A549 (cell line): Measurements from ENCODE around the gene HNRNPA1. TPM values are rescaled to one million over a fixed set of nuclear protein-coding genes. Genes with fewer than 3 reads are reported as not detected.

Experiments
- ATAC-seq, 2 experiments: fragments of 200-7000 bp in 1 of 2; fragments of >200 bp in 1 of 2; cut with Nextera tagmentation in 1 of 2; cut with Tn5 transposase in 1 of 2; 3 replicates each; pipeline versions ENCODE4 v1.8.0 to v1.9.1; 2018 to 2020; ENCODE audit warnings: mild to moderate bottlenecking in 1 of 2, moderate library complexity in 1 of 2
- CTCF ChIA-PET: fragments of 300-600 bp; sonication (Branson Sonifier 250); formaldehyde crosslinking; extraction: SDS; loops from one replicate; lab custom pipeline; 2021; ENCODE audit warnings: antibody characterized with exemption, inconsistent platforms; lab: Yijun Ruan, JAX
- POLR2A ChIA-PET: fragments of 350-600 bp; formaldehyde crosslinking; extraction: SDS; loops from one replicate; lab custom pipeline; 2021; ENCODE audit warnings: antibody characterized with exemption, inconsistent platforms; lab: Yijun Ruan, JAX
- DNase-seq, 2 experiments: peaks; one replicate each; pipeline versions ENCODE4 v3.0.0 to v3.0.0-alpha.2; 2011 to 2016; ENCODE audit warnings: low read depth in 1 of 2, low spot score in 1 of 2
- FAIRE-seq: peaks from 2 replicates; lab custom pipeline; 2011; peaks lifted over from hg19 to GRCh38; lab: Jason Lieb, UNC
- H3K27ac ChIP-seq, 2 experiments: fragments of >200 bp; sonication (Bioruptor Twin); formaldehyde crosslinking; 3 replicates each; pipeline ENCODE4 v1.5.1; 2016 to 2017
- H3K4me1 ChIP-seq: fragments of >200 bp; sonication (Bioruptor Twin); formaldehyde crosslinking; 3 replicates; pipeline ENCODE4 v1.6.1; 2016
- H3K4me2 ChIP-seq: fragments of >200 bp; sonication (Bioruptor Twin); formaldehyde crosslinking; 3 replicates; pipeline ENCODE4 v1.6.1; 2016
- H3K4me3 ChIP-seq: fragments of >200 bp; sonication (Bioruptor Twin); formaldehyde crosslinking; 3 replicates; pipeline ENCODE4 v1.5.1; 2016
- H3K9me3 ChIP-seq: fragments of >200 bp; sonication (Bioruptor Twin); formaldehyde crosslinking; 3 replicates; pipeline ENCODE4 v1.6.1; 2016
- ATOH8 ChIP-seq: fragments of 250-450 bp; sonication (Bioruptor Pico); IDR thresholded peaks from 2 replicates; pipeline ENCODE4 v1.5.0; 2020; ENCODE audit warnings: low read depth, mild to moderate bottlenecking, moderate library complexity
- CBX2 ChIP-seq: fragments of 200-600 bp; sonication (generic); IDR thresholded peaks from 2 replicates; pipeline ENCODE4 v1.6.1; 2016; ENCODE audit warnings: low read depth, mild to moderate bottlenecking, borderline replicate concordance
- CBX8 ChIP-seq: fragments of 200-600 bp; sonication (generic); IDR thresholded peaks from 2 replicates; pipeline ENCODE4 v1.6.1; 2016
- CHD2 ChIP-seq: fragments of 150-350 bp; IDR thresholded peaks from 2 replicates; pipeline ENCODE4 v1.6.1; 2014; ENCODE audit warnings: low read length; ENCODE audit not compliant: partially characterized antibody
- CHD4 ChIP-seq: fragments of 200-600 bp; sonication (generic); IDR thresholded peaks from 2 replicates; pipeline ENCODE4 v1.6.1; 2016; ENCODE audit warnings: antibody characterized with exemption, mild to moderate bottlenecking, borderline replicate concordance
- CTCF ChIP-seq: fragments of >200 bp; sonication (Bioruptor Twin); formaldehyde crosslinking; IDR thresholded peaks from 3 replicates; pipeline ENCODE4 v1.5.1; 2016
- E2F6 ChIP-seq: IDR thresholded peaks from 2 replicates; pipeline ENCODE4 v1.6.1; 2012; ENCODE audit warnings: low read depth, borderline replicate concordance
- EHF ChIP-seq: fragments of 250-450 bp; sonication (Bioruptor Pico); IDR thresholded peaks from 2 replicates; pipeline ENCODE4 v1.5.0; 2020; ENCODE audit warnings: mild to moderate bottlenecking
- EHMT2 ChIP-seq: fragments of 200-600 bp; sonication (generic); IDR thresholded peaks from 2 replicates; pipeline ENCODE4 v1.6.1; 2016; ENCODE audit warnings: antibody characterized with exemption, low read depth, mild to moderate bottlenecking, moderate library complexity
- ELK1 ChIP-seq: fragments of 150-350 bp; IDR thresholded peaks from 2 replicates; pipeline ENCODE4 v1.6.1; 2014; ENCODE audit warnings: low read depth, mild to moderate bottlenecking, low read length
- EP300 ChIP-seq, 2 experiments: fragments of >200 bp; sonication (Bioruptor Twin); formaldehyde crosslinking; IDR thresholded peaks; 2 replicates in 1 of 2; 3 replicates in 1 of 2; pipeline ENCODE4 v1.6.1; 2016 to 2017
- FOSB ChIP-seq: fragments of 250-450 bp; sonication (Bioruptor Pico); IDR thresholded peaks from 2 replicates; pipeline ENCODE4 v1.5.0; 2020; ENCODE audit warnings: mild to moderate bottlenecking, moderate library complexity
- FOSL2 ChIP-seq, 2 experiments: fragments of 450-650 bp in 1 of 2; fragments of >200 bp in 1 of 2; sonication (Bioruptor Twin) in 1 of 2; formaldehyde crosslinking; IDR thresholded peaks; 2 replicates each; pipeline versions ENCODE4 v1.5.0 to v1.6.1; 2016 to 2020; ENCODE audit warnings: mild to moderate bottlenecking in 1 of 2, moderate library complexity in 1 of 2
- FOXS1 ChIP-seq: fragments of 250-450 bp; sonication (Bioruptor Pico); IDR thresholded peaks from 2 replicates; pipeline ENCODE4 v1.5.0; 2020; ENCODE audit warnings: mild to moderate bottlenecking, moderate library complexity
- GATA3 ChIP-seq: IDR thresholded peaks from 2 replicates; pipeline ENCODE4 v1.6.1; 2012; ENCODE audit warnings: borderline replicate concordance
- HES2 ChIP-seq: fragments of >200 bp; sonication (Bioruptor Twin); formaldehyde crosslinking; IDR thresholded peaks from 2 replicates; pipeline ENCODE4 v1.6.1; 2016
- HEYL ChIP-seq: fragments of 250-450 bp; sonication (Bioruptor Pico); IDR thresholded peaks from 2 replicates; pipeline ENCODE4 v1.8.0; 2021; ENCODE audit warnings: mild to moderate bottlenecking, moderate library complexity
- HOXB13 ChIP-seq: fragments of 250-450 bp; sonication (Bioruptor Pico); IDR thresholded peaks from 2 replicates; pipeline ENCODE4 v1.5.0; 2020; ENCODE audit warnings: low read depth, mild to moderate bottlenecking, moderate library complexity
- JUN ChIP-seq, 2 experiments: fragments of >200 bp; sonication (Bioruptor Twin); formaldehyde crosslinking; IDR thresholded peaks; 2 replicates in 1 of 2; 3 replicates in 1 of 2; pipeline ENCODE4 v1.6.1; 2016 to 2017
- KDM5A ChIP-seq: fragments of 200-600 bp; sonication (generic); IDR thresholded peaks from 2 replicates; pipeline ENCODE4 v1.6.1; 2016; ENCODE audit warnings: antibody characterized with exemption, mild to moderate bottlenecking
- MAFK ChIP-seq: fragments of 450-650 bp; IDR thresholded peaks from 2 replicates; pipeline ENCODE4 v1.6.1; 2014; ENCODE audit not compliant: partially characterized antibody
- MAX ChIP-seq: IDR thresholded peaks from 2 replicates; pipeline ENCODE4 v1.6.1; 2012
- NFE2L2 ChIP-seq: fragments of 150-350 bp; conservative IDR thresholded peaks from 2 replicates; pipeline ENCODE4 v1.6.1; 2014; ENCODE audit warnings: low read length
- PBX3 ChIP-seq: IDR thresholded peaks from 2 replicates; pipeline ENCODE4 v1.6.1; 2012
- PHF8 ChIP-seq: fragments of 200-600 bp; sonication (generic); IDR thresholded peaks from 2 replicates; pipeline ENCODE4 v1.6.1; 2016; ENCODE audit warnings: low read depth, mild to moderate bottlenecking, antibody characterized with exemption, moderate library complexity, borderline replicate concordance
- POLR2A ChIP-seq: IDR thresholded peaks from 2 replicates; pipeline ENCODE4 v1.6.1; 2012; ENCODE audit warnings: mild to moderate bottlenecking, low read length
- RAD21 ChIP-seq, 2 experiments: fragments of >200 bp in 1 of 2; sonication (Bioruptor Twin) in 1 of 2; formaldehyde crosslinking in 1 of 2; IDR thresholded peaks in 1 of 2; conservative IDR thresholded peaks in 1 of 2; 2 replicates in 1 of 2; 3 replicates in 1 of 2; pipeline ENCODE4 v1.6.1; 2012 to 2018; ENCODE audit warnings: inconsistent platforms in 1 of 2
- RFX5 ChIP-seq: fragments of 450-650 bp; IDR thresholded peaks from 2 replicates; pipeline ENCODE4 v1.7.1; 2014; ENCODE audit warnings: antibody characterized with exemption, mild to moderate bottlenecking, moderate library complexity
- SREBF2 ChIP-seq: fragments of 450-650 bp; IDR thresholded peaks from 2 replicates; pipeline ENCODE4 v1.6.1; 2014; ENCODE audit warnings: mild to moderate bottlenecking, moderate library complexity
- TP53 ChIP-seq: fragments of 250-450 bp; sonication (Bioruptor Pico); IDR thresholded peaks from 2 replicates; pipeline ENCODE4 v1.5.0; 2021; ENCODE audit warnings: mild to moderate bottlenecking, moderate library complexity
- ZC3H11A ChIP-seq: fragments of 450-650 bp; IDR thresholded peaks from 2 replicates; pipeline ENCODE4 v1.6.1; 2014; ENCODE audit warnings: antibody characterized with exemption, mild to moderate bottlenecking
- ZFP36 ChIP-seq: fragments of 450-650 bp; IDR thresholded peaks from 2 replicates; pipeline ENCODE4 v1.6.1; 2014; ENCODE audit warnings: borderline replicate concordance; ENCODE audit not compliant: partially characterized antibody
- WGBS: methylation state at CpG from one replicate; pipeline ENCODE4 v1.1.6; 2017; ENCODE audit errors: missing lambda C conversion rate; 5-methylcytosine and 5-hydroxymethylcytosine counted together
- polyA plus RNA-seq, 4 experiments: library from polyadenylated mRNA; depleted of rRNA in 3 of 4; stranded (reverse); fragments of >200 nt; fragmentation: RNase III in 1 of 4; extraction: RNeasy Plus Mini Kit Qiagen cat#74134 plus additional on column Dnase treatment in 1 of 4; gene quantifications; 2 replicates in 3 of 4; 3 replicates in 1 of 4; pipeline ENCODE4 v1.2.3, GENCODE V29; 2011 to 2017

HNRNPA1 gene
- polyA plus RNA-seq, 2 of the 4 experiments (the other 2 are of a cell fraction): 880 to 1,479 TPM

GRCh38 chr12:54296393-54297099 is 16.0 kb downstream of the HNRNPA1 start:
- H3K4me3 ChIP-seq: no peak overlapping the region
- no peak for TF ChIP-seq MAX
- no peak for TF ChIP-seq ZFP36
- TF ChIP-seq NFE2L2: no peak
- no peak for TF ChIP-seq PBX3
- no peak for TF ChIP-seq TP53 (CRISPR knock-in tag)
- no peak for TF ChIP-seq HEYL
- TF ChIP-seq HOXB13 (CRISPR knock-in tag): no peak
- TF ChIP-seq MAFK: no peak
- no peak for TF ChIP-seq EP300 (IDR thresholded peaks at IDR 0.05)
- TF ChIP-seq KDM5A: no peak
- TF ChIP-seq FOSB (CRISPR knock-in tag): no peak
- no peak for TF ChIP-seq CTCF
- TF ChIP-seq CHD2: no peak
- TF ChIP-seq FOXS1 (CRISPR knock-in tag): no peak
- no peak for TF ChIP-seq FOSL2 (IDR thresholded peaks at IDR 0.05)
- no peak for TF ChIP-seq FOSL2 (CRISPR knock-in tag; IDR thresholded peaks at IDR 0.05)
- TF ChIP-seq EHF (CRISPR knock-in tag): no peak
- no peak for TF ChIP-seq SREBF2
- no peak for TF ChIP-seq GATA3
- TF ChIP-seq JUN (IDR thresholded peaks at IDR 0.05): no peak
- no peak for FAIRE-seq
- ATAC-seq: no peak
- ChIA-PET POLR2A (no interaction called here), CTCF (interaction anchor here (0.7 to 9.4 kb wide), 10 partner anchors 12 to 84 kb away, joined by 3 to 86 read pairs (median 6); partner anchors contain the start of gene COPZ1)
- whole genome bisulfite sequencing: 77% methylated on average over 5 of the region's 5 CpGs
- H3K4me1 ChIP-seq: peaks cover 18% of the 10 kb centered on the region
- no peak for DNase-seq
- H3K27ac ChIP-seq: no peak overlapping the region
- H3K9me3 ChIP-seq: no peaks in the 10 kb centered on the region
- H3K4me2 ChIP-seq: no peak overlapping the region

- CTCF ChIA-PET: interaction anchor here (0.8 to 3.3 kb wide), 11 partner anchors 9 to 85 kb away, joined by 3 to 18 read pairs (median 3); no protein-coding TSS in a partner anchor
- 86% methylated on average over 5 of the region's 5 CpGs for WGBS
Measured at GRCh38 chr12:54298904-54299303, 18.4 kb downstream of the HNRNPA1 start.

More at GRCh38 chr12:54298904-54299303, 18.4 kb downstream of the HNRNPA1 start:
- peaks cover 23% of the 10 kb centered on the region for H3K4me1 ChIP-seq
- H3K4me3 ChIP-seq: no peak overlapping the region
- ATAC-seq: no peak
- H3K4me2 ChIP-seq: no peak overlapping the region
- FAIRE-seq: no peak
- no peak for DNase-seq
- no peak for TF ChIP-seq TP53 (CRISPR knock-in tag)
- no peak for TF ChIP-seq EHMT2
- TF ChIP-seq E2F6: no peak
- no peak for TF ChIP-seq PHF8
- TF ChIP-seq POLR2A: no peak
- no peak for TF ChIP-seq CBX2
- no peak for TF ChIP-seq HES2
- TF ChIP-seq ZC3H11A: no peak
- TF ChIP-seq RFX5: no peak
- no peak for TF ChIP-seq EHF (CRISPR knock-in tag)
- no peak for TF ChIP-seq ATOH8 (CRISPR knock-in tag)
- no peak for TF ChIP-seq RAD21 (conservative IDR thresholded peaks at IDR 0.05 in 1 of 2, IDR thresholded peaks at IDR 0.05 in 1 of 2)
- no peak for TF ChIP-seq ELK1
- TF ChIP-seq CBX8: no peak
- TF ChIP-seq FOSB (CRISPR knock-in tag): no peak
- TF ChIP-seq CHD4: no peak
- TF ChIP-seq, all 56 proteins: peak for 0
- Histone ChIP-seq H3K9me3 (no peaks in the 10 kb centered on the region), H3K27ac (no peak overlapping the region)
- POLR2A ChIA-PET: interaction anchor here (0.9 to 1.2 kb wide), 2 partner anchors 12 to 19 kb away, joined by 3 to 5 read pairs; partner anchors contain the start of genes CBX5 and HNRNPA1
